HCT116 (cell line): Measurements from ENCODE around the gene FBXL3. TPM values are rescaled to one million over a fixed set of nuclear protein-coding genes. Genes with fewer than 3 reads are reported as not detected.

Experiments used
- ATAC-seq: fragments of 200-7000 bp; cut with Tn5 transposase; 2 replicates; pipeline ENCODE4 v1.9.1; 2020; ENCODE audit warnings: mild to moderate bottlenecking, moderate library complexity
- BruUV-seq: library from RNA; stranded (reverse); fragments of 400-500 nt; replicated peaks from 2 replicates; lab custom pipeline; 2021; lab: Mats Ljungman, UMichigan
- CTCF ChIA-PET: fragments of 300-600 bp; sonication (Branson Sonifier 250); formaldehyde crosslinking; loops from one replicate; lab custom pipeline; 2021; ENCODE audit warnings: antibody characterized with exemption; lab: Charles Lee
- POLR2A ChIA-PET: fragments of 300-600, 350-600 bp; sonication (Branson Sonifier 250); formaldehyde crosslinking; loops from one replicate; lab custom pipeline; 2021; ENCODE audit warnings: antibody characterized with exemption; lab: Charles Lee
- RAD21 ChIA-PET, 2 experiments: fragments of 300-600 bp; sonication (Branson Sonifier 250); formaldehyde crosslinking; loops; one replicate each; lab custom pipeline; 2023; ENCODE audit warnings: low total read pairs in 2 of 2; ENCODE audit not compliant: uncharacterized antibody in 2 of 2, unreplicated experiment in 2 of 2, low non-redundant PET in 1 of 2; lab: Charles Lee
- DNase-seq: peaks from one replicate; pipeline ENCODE4 v3.0.0-alpha.2; 2010; ENCODE audit warnings: low read depth, low spot score
- H2AFZ ChIP-seq: fragments of 200-600 bp; shearing (Covaris generic), sonication (generic); 2 replicates; pipeline ENCODE4 v1.6.1; 2017; ENCODE audit warnings: low read depth, mixed run types, mixed read lengths, antibody characterized with exemption, low read length; ENCODE audit not compliant: poor library complexity, severe bottlenecking
- H3K27ac ChIP-seq: 2 replicates; pipeline ENCODE4 v1.5.1; 2012; ENCODE audit warnings: low read depth, low read length
- H3K27me3 ChIP-seq: fragments of 200-600 bp; sonication (generic); 2 replicates; pipeline ENCODE4 v1.6.1; 2016; ENCODE audit warnings: mixed run types, low read length, mixed read lengths; ENCODE audit not compliant: insufficient read depth
- H3K36me3 ChIP-seq, 2 experiments: fragments of 200-500 bp in 1 of 2; fragments of 200-600 bp in 1 of 2; sonication (Bioruptor generic) in 1 of 2; sonication (generic) in 1 of 2; 2 replicates each; pipeline versions ENCODE4 v1.5.1 to v1.6.1; 2014 to 2016; ENCODE audit warnings: low read length in 2 of 2, inconsistent platforms in 1 of 2, mixed read lengths in 1 of 2, mixed run types in 1 of 2; ENCODE audit not compliant: insufficient read depth in 2 of 2, control insufficient read depth in 1 of 2
- H3K4me1 ChIP-seq, 2 experiments: fragments of 200-600 bp in 1 of 2; sonication (generic) in 1 of 2; 2 replicates each; pipeline versions ENCODE4 v1.5.1 to v1.6.1; 2012 to 2017; ENCODE audit warnings: low read length in 2 of 2, inconsistent platforms in 1 of 2, mild to moderate bottlenecking in 1 of 2, mixed read lengths in 1 of 2, mixed run types in 1 of 2, moderate library complexity in 1 of 2; ENCODE audit not compliant: insufficient read depth in 2 of 2, control insufficient read depth in 1 of 2
- H3K4me2 ChIP-seq: fragments of 200-600 bp; sonication (generic); 2 replicates; pipeline ENCODE4 v1.6.1; 2017; ENCODE audit warnings: mixed run types, low read length, mixed read lengths
- H3K4me3 ChIP-seq, 2 experiments: fragments of 200-600 bp in 1 of 2; sonication (generic) in 1 of 2; replicated peaks in 1 of 2; 2 replicates each; pipeline ENCODE4 v1.5.1; 2011 to 2016; ENCODE audit warnings: low read length in 2 of 2, control low read depth in 1 of 2, low read depth in 1 of 2, mild to moderate bottlenecking in 1 of 2, mixed read lengths in 1 of 2, mixed run types in 1 of 2
- H3K79me2 ChIP-seq: fragments of 200-600 bp; sonication (generic); 2 replicates; pipeline ENCODE4 v1.6.1; 2017; ENCODE audit warnings: mild to moderate bottlenecking, mixed run types, low read length, moderate library complexity, mixed read lengths; ENCODE audit not compliant: insufficient read depth
- H3K9ac ChIP-seq: fragments of 200-600 bp; sonication (generic); 2 replicates; pipeline ENCODE4 v1.6.1; 2016; ENCODE audit warnings: low read length, mixed read lengths
- H3K9me2 ChIP-seq: fragments of 200-600 bp; sonication (generic), shearing (Covaris generic); 2 replicates; pipeline ENCODE4 v1.6.1; 2017; ENCODE audit warnings: mixed run types, mild to moderate bottlenecking, moderate library complexity; ENCODE audit not compliant: insufficient read depth
- H3K9me3 ChIP-seq, 2 experiments: fragments of 200-500 bp in 1 of 2; fragments of 200-600 bp in 1 of 2; sonication (Bioruptor generic) in 1 of 2; sonication (generic) in 1 of 2; 2 replicates each; pipeline ENCODE4 v1.6.1; 2014 to 2017; ENCODE audit warnings: low read length in 2 of 2, mixed read lengths in 2 of 2, inconsistent platforms in 1 of 2, low read depth in 1 of 2, mild to moderate bottlenecking in 1 of 2, mixed run types in 1 of 2, moderate library complexity in 1 of 2; ENCODE audit not compliant: control insufficient read depth in 1 of 2, insufficient read depth in 1 of 2
- H4K20me1 ChIP-seq: fragments of 200-600 bp; sonication (generic), shearing (Covaris generic); 2 replicates; pipeline ENCODE4 v1.6.1; 2017; ENCODE audit warnings: mixed run types, mild to moderate bottlenecking, moderate library complexity; ENCODE audit not compliant: insufficient read depth
- ATF3 ChIP-seq: IDR thresholded peaks from 2 replicates; pipeline ENCODE4 v1.6.1; 2012
- CBX3 ChIP-seq: IDR thresholded peaks from 2 replicates; pipeline ENCODE4 v1.6.1; 2012; ENCODE audit warnings: low read depth
- CTCF ChIP-seq, 3 experiments: fragments of 200-600 bp in 1 of 3; sonication (generic) in 1 of 3; IDR thresholded peaks in 2 of 3; conservative IDR thresholded peaks in 1 of 3; 2 replicates each; pipeline ENCODE4 v1.5.1; 2012 to 2017; ENCODE audit warnings: low read depth in 2 of 3, low read length in 2 of 3, antibody characterized with exemption in 1 of 3, borderline replicate concordance in 1 of 3, control low read depth in 1 of 3, mild to moderate bottlenecking in 1 of 3, mixed read lengths in 1 of 3, mixed run types in 1 of 3, moderate library complexity in 1 of 3; ENCODE audit not compliant: insufficient read depth in 1 of 3
- EZH2phosphoT487 ChIP-seq: fragments of 200-600 bp; IDR thresholded peaks from 2 replicates; pipeline ENCODE4 v1.6.1; 2018; ENCODE audit warnings: antibody characterized with exemption, borderline replicate concordance
- FOSL1 ChIP-seq: IDR thresholded peaks from 2 replicates; pipeline ENCODE4 v1.6.1; 2012; ENCODE audit warnings: low read depth
- JUND ChIP-seq: IDR thresholded peaks from 2 replicates; pipeline ENCODE4 v1.6.1; 2012
- SP1 ChIP-seq: IDR thresholded peaks from 2 replicates; pipeline ENCODE4 v1.6.1; 2012; ENCODE audit warnings: low read depth
- intact Hi-C: fragments of 100-400 bp; cut with micrococcal nuclease; formaldehyde crosslinking; loops from 2 replicates; pipeline ENCODE4 v1.10.0; 2022
- total RNA-seq: library from RNA; stranded (reverse); gene quantifications from one replicate; pipeline ENCODE4 v1.2.1, GENCODE V29; 2021; ENCODE audit not compliant: unreplicated experiment

The FBXL3 gene
- total RNA-seq, 1 experiment from 2014 or later = 24.0 TPM

GRCh38 chr13:76982061-76982460 is 44.9 kb downstream of the FBXL3 start:
- no TSS peak for BruUV-seq
- ATAC-seq (no peak), DNase-seq (no peak)
- POLR2A ChIA-PET = no interaction called here
- TF ChIP-seq ATF3 (no peak), CBX3 (no peak), CTCF (IDR thresholded peaks at IDR 0.05 in 2 of 3, conservative IDR thresholded peaks at IDR 0.05 in 1 of 3; ENCODE audit: borderline replicate concordance in 1 of 3, insufficient read depth in 1 of 3, low read depth in 2 of 3, low read length in 2 of 3) (no peak), JUND (no peak), EZH2phosphoT487 (no peak), SP1 (no peak), FOSL1 (no peak)
- no peaks in the 10 kb centered on the region for H3K27me3 ChIP-seq
- H3K9me3 ChIP-seq = no peaks in the 10 kb centered on the region
- no peak overlapping the region for H3K27ac ChIP-seq
- no peak overlapping the region for H3K4me2 ChIP-seq
- RAD21 ChIA-PET = no interaction called here
- H3K9me2 ChIP-seq = no peaks in the 10 kb centered on the region
- H3K79me2 ChIP-seq = no peaks in the 10 kb centered on the region
- H2AFZ ChIP-seq = no peak overlapping the region
- H3K4me1 ChIP-seq = peaks cover 2 to 3% of the 10 kb centered on the region in 2 experiments; a peak in 1 of 4 replicates
- H4K20me1 ChIP-seq = no peaks in the 10 kb centered on the region
- H3K9ac ChIP-seq = no peak overlapping the region
- intact Hi-C loops = loop anchor here (5.0 to 10.0 kb wide), 2 partner anchors 1105 to 1297 kb away; no protein-coding TSS in a partner anchor
- H3K4me3 ChIP-seq = no peak overlapping the region
- CTCF ChIA-PET = no interaction called here
- H3K36me3 ChIP-seq = no peaks in the 10 kb centered on the region
